Measurements from ENCODE around the gene DUSP14. TPM values are rescaled to one million over a fixed set of nuclear protein-coding genes. Genes with fewer than 3 reads are reported as not detected.

DUSP14 gene
- total RNA-seq, 2 experiments from 2014 or later: 11.4 to 16.9 TPM

Other genes starting within 250 kb of the DUSP14 start
- gene C17orf78, start 113.9 kb upstream of the DUSP14 start, total RNA-seq: not detected
- 10 to 100 TPM; 55.4 to 69.7 TPM for gene ACACA, start 83.1 kb upstream of the DUSP14 start, total RNA-seq
- gene TADA2A, start 83.0 kb upstream of the DUSP14 start, total RNA-seq: 10 to 100 TPM; 42.2 to 50.4 TPM
- gene SYNRG, start 119.5 kb downstream of the DUSP14 start, total RNA-seq: 100 to 1,000 TPM in 1 of 2 experiments, 10 to 100 TPM in 1; 90.8 to 122 TPM
- 10 to 100 TPM; 27.7 to 35.9 TPM for gene DDX52, start 153.6 kb downstream of the DUSP14 start, total RNA-seq

All from activated CD8-positive, alpha-beta memory T cell treated with anti-CD3 and anti-CD28 coated beads, Interleukin-2, amount 10 ng/mL, durations not matched to agents 7 days and 5 days (primary cell).